ENCODE results near the gene PPIG.
"Not testable (repeated sequence)": the region's sequence is repeated elsewhere in the genome, so short reads cannot be mapped to it uniquely, and the experiment has no call there.

DNA sequence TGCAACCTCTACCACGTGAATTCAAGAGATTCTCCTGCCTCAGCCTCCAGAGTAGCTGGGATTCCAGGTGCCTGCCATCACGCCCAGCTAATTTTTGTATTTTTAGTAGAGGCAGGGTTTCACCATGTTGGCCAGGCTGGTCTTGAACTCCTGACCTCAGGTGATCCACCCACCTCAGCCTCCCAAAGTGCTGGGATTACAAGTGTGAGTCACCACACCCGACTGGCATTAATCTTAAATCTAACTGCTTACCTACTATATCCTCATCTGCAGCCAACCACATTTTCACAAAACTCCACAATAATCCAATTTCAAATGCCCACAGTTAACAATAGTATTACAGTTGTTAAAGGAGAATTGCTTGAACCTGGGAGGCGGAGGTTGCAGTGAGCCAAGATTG lies 13.4 kb upstream of the PPIG start:
- not testable (repeated sequence) for TF ChIP-seq EZH2 (IDR thresholded peaks at IDR 0.05; ENCODE audit: low read length, unreplicated experiment)
- TF ChIP-seq, protein P1, sequence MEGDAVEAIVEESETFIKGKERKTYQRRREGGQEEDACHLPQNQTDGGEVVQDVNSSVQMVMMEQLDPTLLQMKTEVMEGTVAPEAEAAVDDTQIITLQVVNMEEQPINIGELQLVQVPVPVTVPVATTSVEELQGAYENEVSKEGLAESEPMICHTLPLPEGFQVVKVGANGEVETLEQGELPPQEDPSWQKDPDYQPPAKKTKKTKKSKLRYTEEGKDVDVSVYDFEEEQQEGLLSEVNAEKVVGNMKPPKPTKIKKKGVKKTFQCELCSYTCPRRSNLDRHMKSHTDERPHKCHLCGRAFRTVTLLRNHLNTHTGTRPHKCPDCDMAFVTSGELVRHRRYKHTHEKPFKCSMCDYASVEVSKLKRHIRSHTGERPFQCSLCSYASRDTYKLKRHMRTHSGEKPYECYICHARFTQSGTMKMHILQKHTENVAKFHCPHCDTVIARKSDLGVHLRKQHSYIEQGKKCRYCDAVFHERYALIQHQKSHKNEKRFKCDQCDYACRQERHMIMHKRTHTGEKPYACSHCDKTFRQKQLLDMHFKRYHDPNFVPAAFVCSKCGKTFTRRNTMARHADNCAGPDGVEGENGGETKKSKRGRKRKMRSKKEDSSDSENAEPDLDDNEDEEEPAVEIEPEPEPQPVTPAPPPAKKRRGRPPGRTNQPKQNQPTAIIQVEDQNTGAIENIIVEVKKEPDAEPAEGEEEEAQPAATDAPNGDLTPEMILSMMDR (conservative IDR thresholded peaks at IDR 0.05; ENCODE audit: low read depth, low read length), result not testable (repeated sequence)
